GM12891 (cell line): ENCODE measurements around the gene ELMO1.

Experiments
- PAX5 ChIP-seq: IDR thresholded peaks from 2 replicates; pipeline ENCODE4 v1.6.1; 2011; ENCODE audit warnings: low read length, moderate library complexity, mild to moderate bottlenecking; ENCODE audit not compliant: insufficient read depth, severe bottlenecking
- POLR2A ChIP-seq: IDR thresholded peaks from 2 replicates; pipeline ENCODE4 v1.6.1; 2011; ENCODE audit warnings: low read depth, low read length, control low read depth
- POLR2AphosphoS5 ChIP-seq: IDR thresholded peaks from 2 replicates; pipeline ENCODE4 v1.6.1; 2011; ENCODE audit warnings: low read depth, low read length, control low read depth
- POU2F2 ChIP-seq: IDR thresholded peaks from 2 replicates; pipeline ENCODE4 v1.6.1; 2011; ENCODE audit warnings: low read depth, mild to moderate bottlenecking, control low read depth, low read length, moderate library complexity
- SPI1 ChIP-seq: IDR thresholded peaks from 2 replicates; pipeline ENCODE4 v1.6.1; 2011; ENCODE audit warnings: low read depth, low read length, control low read depth
- TAF1 ChIP-seq: IDR thresholded peaks from 2 replicates; pipeline ENCODE4 v1.6.1; 2011; ENCODE audit warnings: low read depth, low read length, control low read depth

DNA sequence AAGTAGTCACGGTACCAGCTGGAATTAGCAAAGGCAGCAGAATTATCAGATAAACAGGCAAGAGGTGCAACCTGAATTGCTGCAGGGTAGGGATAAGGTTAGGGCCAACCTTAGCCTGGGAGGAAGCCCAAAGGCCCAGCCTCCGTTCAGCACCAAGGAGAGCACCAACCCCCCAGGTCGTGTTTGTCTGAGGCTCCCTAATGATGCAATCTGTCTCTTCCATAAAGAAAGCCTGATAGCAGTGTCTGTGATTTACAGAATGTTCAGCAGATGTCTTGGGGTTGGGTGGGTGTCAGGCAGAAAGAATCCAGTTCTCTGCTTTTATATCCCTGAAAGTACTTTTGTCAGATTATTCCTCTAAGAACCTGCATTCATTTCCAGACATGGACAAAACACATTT is 396.0 kb downstream of the ELMO1 start:
- TF ChIP-seq POLR2AphosphoS5: no peak
- no peak for TF ChIP-seq POLR2A
- no peak for TF ChIP-seq POU2F2
- TF ChIP-seq SPI1: no peak
- TF ChIP-seq TAF1: no peak
- TF ChIP-seq PAX5: no peak
